Spinal cord (tissue), 10 donors: ENCODE data around the gene PRAMEF12. TPM values are rescaled to one million over a fixed set of nuclear protein-coding genes. Genes with fewer than 3 reads are reported as not detected.

Source experiments
- DNase-seq, 6 donors: peaks; one replicate each; pipeline versions ENCODE4 v3.0.0 to v3.0.0-alpha.2; 2013 to 2015; ENCODE audit warnings: low spot score in 6 of 6, low read depth in 4 of 6
- H3K27ac ChIP-seq: one replicate; pipeline ENCODE4 v1.5.1; 2013; ENCODE audit warnings: low read depth, low read length, control low read depth
- H3K27me3 ChIP-seq: one replicate; pipeline ENCODE4 v1.6.1; 2013; ENCODE audit warnings: low read length; ENCODE audit not compliant: control insufficient read depth, insufficient read depth
- H3K36me3 ChIP-seq: one replicate; pipeline ENCODE4 v1.6.1; 2013; ENCODE audit warnings: low read length; ENCODE audit not compliant: control insufficient read depth, insufficient read depth
- H3K4me1 ChIP-seq: one replicate; pipeline ENCODE4 v1.6.1; 2013; ENCODE audit warnings: low read length; ENCODE audit not compliant: control insufficient read depth, insufficient read depth
- H3K4me3 ChIP-seq: one replicate; pipeline ENCODE4 v1.5.1; 2013; ENCODE audit warnings: low read depth, low read length, control low read depth
- H3K9me3 ChIP-seq: one replicate; pipeline ENCODE4 v1.6.1; 2013; ENCODE audit warnings: low read length; ENCODE audit not compliant: control insufficient read depth, insufficient read depth
- WGBS: methylation state at CpG from one replicate; pipeline ENCODE4 v1.1.5; 2013; ENCODE audit warnings: missing lambda C conversion rate; ENCODE audit not compliant: insufficient coverage; 5-methylcytosine and 5-hydroxymethylcytosine counted together
- polyA plus RNA-seq, 2 donors: library from polyadenylated mRNA; unstranded; fragments of 120-200 nt; gene quantifications; one replicate each; pipeline ENCODE4 v1.2.1, GENCODE V29; 2013; ENCODE audit not compliant: insufficient read length in 2 of 2
- total RNA-seq, 2 donors: library from RNA; depleted of rRNA in 1 of 2; stranded (reverse); fragments of 120-200 nt in 1 of 2; fragments of >200 nt in 1 of 2; gene quantifications; one replicate each; pipeline versions ENCODE4 v1.2.3 to v1.2.4, GENCODE V29; 2013 to 2014
- donor health status: healthy.

PRAMEF12 gene
- total and polyA plus RNA-seq, 4 donors: 0.14 to 0.15 TPM; not detected in 2

DNA sequence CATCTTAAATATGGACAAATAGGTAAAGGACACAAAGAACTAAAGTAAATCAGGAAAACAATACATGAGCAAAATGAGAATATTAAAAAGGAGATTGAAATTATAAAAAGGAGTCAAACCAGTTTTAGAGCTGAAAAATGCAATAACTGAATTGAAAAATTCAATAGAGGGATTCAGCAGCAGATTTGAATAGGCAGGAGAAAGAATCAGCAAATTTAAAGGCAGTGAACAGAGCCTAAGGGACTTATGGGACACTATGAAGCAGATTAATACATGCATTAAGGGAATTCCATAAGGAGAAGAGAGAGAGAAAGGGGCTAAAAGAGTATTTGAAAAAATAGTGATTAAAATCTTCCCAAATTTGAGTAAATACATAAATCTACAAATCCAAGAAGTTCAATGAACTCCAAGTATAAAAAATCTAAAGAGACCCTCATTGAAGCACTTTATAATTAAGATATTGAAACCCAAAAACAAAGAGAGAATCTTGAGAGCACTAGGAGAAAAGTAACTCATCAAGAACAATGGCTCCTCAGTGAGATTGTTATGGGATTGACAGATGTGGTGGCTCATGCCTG lies 24.7 kb upstream of the PRAMEF12 start:
- no peak overlapping the region for H3K27ac ChIP-seq
- peaks cover 5% of the 10 kb centered on the region for H3K9me3 ChIP-seq
- no peaks in the 10 kb centered on the region for H3K36me3 ChIP-seq
- H3K27me3 ChIP-seq: no peaks in the 10 kb centered on the region
- DNase-seq: no peak
- no peaks in the 10 kb centered on the region for H3K4me1 ChIP-seq
- no peak overlapping the region for H3K4me3 ChIP-seq

DNA sequence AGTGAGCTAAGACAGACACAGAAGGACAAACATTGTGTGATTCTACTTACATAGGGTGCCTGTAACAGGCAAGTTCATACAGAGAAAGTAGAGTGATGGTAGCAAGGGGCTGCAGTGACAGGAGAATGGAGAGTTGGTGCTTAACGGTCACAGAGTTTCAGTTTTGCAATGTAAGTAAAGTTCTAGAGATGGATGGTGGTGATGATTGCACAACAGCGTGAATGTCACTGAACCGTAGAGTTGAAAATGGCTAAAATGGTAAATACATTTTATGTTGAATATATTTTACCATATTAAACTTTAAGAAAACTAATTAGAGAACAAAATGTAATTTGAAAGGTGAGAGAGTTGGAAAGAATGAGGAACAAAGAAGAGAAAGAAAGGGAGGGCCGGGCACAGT lies 18.8 kb upstream of the PRAMEF12 start:
- peaks cover 2% of the 10 kb centered on the region for H3K9me3 ChIP-seq
- 100% methylated on average over 1 of the region's 4 CpGs for WGBS
- no peak overlapping the region for H3K4me3 ChIP-seq

DNA sequence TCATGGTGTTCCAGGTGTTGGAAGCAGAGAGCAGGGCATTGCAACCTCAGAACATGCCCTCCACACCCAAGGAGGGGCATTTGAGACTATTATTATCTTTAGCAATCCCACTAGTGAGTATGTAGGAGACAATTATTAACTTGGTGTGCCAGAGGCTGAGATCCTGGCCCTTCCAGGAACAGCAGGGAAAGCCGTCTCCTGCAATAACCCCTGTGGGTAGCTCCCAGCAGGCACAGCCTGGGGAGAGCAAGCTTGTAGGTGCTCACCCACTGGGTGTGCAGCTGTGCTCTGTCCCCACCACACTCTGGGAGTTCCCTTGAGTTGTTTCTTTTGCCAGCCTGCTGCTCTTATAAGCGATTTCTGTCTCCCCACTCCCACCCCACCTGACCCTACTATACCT lies 17.3 kb upstream of the PRAMEF12 start:
- DNase-seq: no peak
- Histone ChIP-seq H3K36me3 (peaks cover 4% of the 10 kb centered on the region), H3K27ac (no peak overlapping the region), H3K9me3 (no peaks in the 10 kb centered on the region), H3K4me3 (no peak overlapping the region), H3K4me1 (peaks cover 21% of the 10 kb centered on the region), H3K27me3 (no peaks in the 10 kb centered on the region)
- 75% methylated on average over 1 of the region's 2 CpGs for WGBS

More for the DNA sequence above, 18.8 kb upstream of the PRAMEF12 start:
- H3K36me3 ChIP-seq: no peaks in the 10 kb centered on the region
- no peaks in the 10 kb centered on the region for H3K27me3 ChIP-seq
- no peak for DNase-seq
- peaks cover 16% of the 10 kb centered on the region for H3K4me1 ChIP-seq
- H3K27ac ChIP-seq: no peak overlapping the region

DNA sequence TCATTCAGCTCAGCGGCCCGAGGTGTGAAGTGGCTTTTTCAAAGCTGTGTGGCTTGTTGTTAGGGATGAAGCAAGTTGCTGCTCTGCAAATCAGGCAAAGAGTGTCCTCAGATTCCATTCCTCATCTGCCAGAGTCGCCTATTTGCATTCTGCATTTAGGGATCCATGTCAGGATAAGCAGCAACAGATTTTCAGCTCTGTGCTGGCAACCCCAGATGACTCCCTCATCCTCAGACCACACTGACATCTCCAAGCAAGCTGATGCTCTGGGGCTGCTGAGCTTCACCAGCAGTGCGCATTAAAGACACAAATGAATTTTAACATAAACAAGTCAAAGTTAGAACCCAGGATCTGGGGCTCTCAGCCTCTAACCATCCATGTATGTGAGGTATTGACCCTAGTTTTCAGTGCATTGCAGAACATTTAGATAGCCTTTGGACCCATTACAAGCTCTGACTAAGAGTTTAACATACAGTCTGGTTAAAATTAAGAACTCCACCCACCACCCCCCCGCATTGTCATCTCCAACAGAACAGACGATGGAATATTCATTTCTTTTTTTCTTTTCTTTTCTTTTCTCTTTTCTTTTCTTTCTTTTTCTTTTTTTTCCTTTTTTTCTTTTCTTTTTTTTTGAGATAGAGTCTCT lies 16.6 kb upstream of the PRAMEF12 start:
- no peaks in the 10 kb centered on the region for H3K27me3 ChIP-seq
- H3K36me3 ChIP-seq: peaks cover 4% of the 10 kb centered on the region
- WGBS: 83% methylated on average over 1 of the region's 6 CpGs
- DNase-seq: no peak
- no peak overlapping the region for H3K4me3 ChIP-seq
- no peaks in the 10 kb centered on the region for H3K9me3 ChIP-seq
- no peak overlapping the region for H3K27ac ChIP-seq
- peaks cover 21% of the 10 kb centered on the region for H3K4me1 ChIP-seq

DNA sequence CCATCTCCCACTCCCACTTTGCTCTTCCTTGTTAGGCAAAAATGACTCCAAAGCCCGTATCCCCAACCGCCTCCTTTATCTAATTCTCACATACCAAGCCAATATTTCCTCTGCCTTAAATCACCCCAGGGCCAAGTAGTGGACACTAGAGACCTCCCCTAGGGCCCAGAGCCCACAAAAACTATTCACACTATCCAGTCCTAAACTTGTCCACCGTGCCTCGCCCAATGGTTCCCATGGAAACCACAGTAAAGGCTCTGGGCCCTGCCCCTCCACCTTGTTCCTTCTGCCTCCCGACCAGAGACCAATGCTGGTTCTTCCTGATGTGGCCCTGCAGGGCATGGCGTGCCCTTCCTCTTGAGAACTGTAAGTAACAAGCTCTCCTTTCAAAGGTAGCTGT lies 15.7 kb upstream of the PRAMEF12 start:
- 56% methylated on average over 6 of the region's 6 CpGs for WGBS
- Histone ChIP-seq H3K4me1 (peaks cover 21% of the 10 kb centered on the region), H3K36me3 (peaks cover 4% of the 10 kb centered on the region), H3K27ac (no peak overlapping the region), H3K9me3 (no peaks in the 10 kb centered on the region), H3K4me3 (no peak overlapping the region), H3K27me3 (no peaks in the 10 kb centered on the region)
- DNase-seq: peak in 2 of 6 donors; percentile 16 to 21

DNA sequence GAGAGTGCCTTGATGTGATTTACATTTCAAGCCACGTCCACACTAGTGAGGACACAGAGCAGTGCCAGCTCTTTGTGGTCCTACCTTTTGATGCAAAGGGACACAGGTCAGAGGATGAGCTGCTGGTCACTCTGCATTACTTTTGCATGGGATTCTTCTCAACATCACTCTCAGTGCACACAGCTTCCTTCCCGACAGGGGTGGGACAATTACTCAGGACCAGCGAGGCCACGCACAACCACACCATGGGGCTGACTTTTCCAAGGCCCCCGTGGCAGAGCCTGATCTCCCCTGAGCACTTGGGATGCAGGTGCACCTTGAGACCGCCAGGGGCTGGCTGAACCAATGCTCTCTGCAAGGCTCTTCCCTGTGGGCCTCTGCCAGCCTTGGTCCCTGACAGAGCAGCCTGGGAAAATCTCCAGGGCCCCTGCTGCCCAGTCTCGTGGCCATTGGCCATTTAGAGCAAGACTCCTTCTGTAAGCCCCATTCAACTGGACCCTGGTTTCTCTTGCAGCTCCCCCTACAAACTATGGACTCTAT lies 13.2 kb upstream of the PRAMEF12 start:
- no peak for DNase-seq
- WGBS: 79% methylated on average over 7 of the region's 7 CpGs
- Histone ChIP-seq H3K27ac (no peak overlapping the region), H3K27me3 (no peaks in the 10 kb centered on the region), H3K4me3 (no peak overlapping the region), H3K9me3 (no peaks in the 10 kb centered on the region), H3K36me3 (peaks cover 4% of the 10 kb centered on the region), H3K4me1 (peaks cover 21% of the 10 kb centered on the region)

DNA sequence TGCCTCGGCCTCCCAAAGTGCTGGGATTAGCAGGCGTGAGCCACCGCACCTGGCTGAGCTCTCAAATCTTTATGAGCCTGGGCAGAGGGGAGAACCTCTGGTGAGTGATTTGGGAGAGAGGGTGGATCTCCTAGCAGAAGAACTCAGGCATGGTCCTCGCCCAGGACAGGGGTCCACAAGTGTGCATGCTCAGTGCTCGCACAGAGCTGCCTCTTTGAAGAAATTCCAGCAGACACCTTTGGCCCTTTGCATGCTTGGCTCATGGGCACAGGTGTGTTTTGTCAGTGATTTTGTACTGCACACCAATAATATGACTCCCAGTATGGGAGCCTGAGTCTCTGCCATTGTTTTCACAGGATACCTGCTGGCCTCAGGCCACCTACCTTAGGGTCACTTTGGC lies 11.8 kb upstream of the PRAMEF12 start:
- Histone ChIP-seq H3K36me3 (peaks cover 4% of the 10 kb centered on the region), H3K9me3 (no peaks in the 10 kb centered on the region), H3K27me3 (no peaks in the 10 kb centered on the region), H3K27ac (no peak overlapping the region), H3K4me3 (no peak overlapping the region), H3K4me1 (peaks cover 21% of the 10 kb centered on the region)
- 93% methylated on average over 5 of the region's 5 CpGs for whole genome bisulfite sequencing
- no peak for DNase-seq

DNA sequence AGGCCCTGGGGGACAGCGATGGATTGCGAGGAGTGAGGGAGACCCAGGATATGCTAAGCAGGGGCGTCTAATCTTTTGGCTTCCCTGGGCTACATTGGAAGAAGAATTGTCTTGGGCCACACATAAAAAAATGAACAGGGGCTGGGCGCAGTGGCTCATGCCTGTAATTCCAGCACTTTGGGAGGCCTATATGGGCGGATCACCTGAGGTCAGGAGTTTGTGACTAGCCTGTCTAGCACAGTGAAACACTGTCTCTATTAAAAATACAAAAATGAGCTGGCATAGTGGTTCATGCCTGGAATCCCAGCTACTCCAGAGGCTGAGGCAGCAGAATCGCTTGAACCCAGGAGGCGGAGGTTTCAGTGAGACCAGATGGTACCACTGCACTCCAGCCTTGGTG lies 10.8 kb upstream of the PRAMEF12 start:
- 93% methylated on average over 6 of the region's 7 CpGs for WGBS
- Histone ChIP-seq H3K27me3 (no peaks in the 10 kb centered on the region), H3K4me3 (no peak overlapping the region), H3K4me1 (peaks cover 19% of the 10 kb centered on the region), H3K36me3 (peaks cover 4% of the 10 kb centered on the region), H3K27ac (no peak overlapping the region), H3K9me3 (no peaks in the 10 kb centered on the region)
- no peak for DNase-seq

DNA sequence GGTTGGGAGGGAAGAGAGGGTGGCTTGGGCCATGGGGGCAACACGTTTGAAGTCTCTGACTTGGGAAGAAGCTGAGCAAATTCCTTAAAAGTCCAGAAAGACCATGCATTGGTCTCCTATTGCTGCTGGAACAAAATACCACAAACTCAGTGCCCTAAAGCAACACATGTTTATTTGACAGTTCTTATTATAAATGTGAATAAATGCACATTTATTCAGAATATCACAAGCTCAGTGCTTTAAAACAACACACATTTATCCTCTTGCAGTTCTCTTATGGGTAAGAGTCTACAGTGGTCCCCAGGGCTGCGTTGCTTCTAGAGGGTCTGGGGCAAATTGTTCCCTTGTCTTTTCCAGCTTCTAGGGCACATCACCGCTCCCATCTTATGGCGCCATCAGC lies 10.1 kb upstream of the PRAMEF12 start:
- no peak overlapping the region for H3K4me3 ChIP-seq
- H3K36me3 ChIP-seq: peaks cover 4% of the 10 kb centered on the region
- DNase-seq: no peak
- H3K27ac ChIP-seq: no peak overlapping the region
- no peaks in the 10 kb centered on the region for H3K27me3 ChIP-seq
- H3K4me1 ChIP-seq: peaks cover 12% of the 10 kb centered on the region
- WGBS: 100% methylated on average over 3 of the region's 4 CpGs
- no peaks in the 10 kb centered on the region for H3K9me3 ChIP-seq

DNA sequence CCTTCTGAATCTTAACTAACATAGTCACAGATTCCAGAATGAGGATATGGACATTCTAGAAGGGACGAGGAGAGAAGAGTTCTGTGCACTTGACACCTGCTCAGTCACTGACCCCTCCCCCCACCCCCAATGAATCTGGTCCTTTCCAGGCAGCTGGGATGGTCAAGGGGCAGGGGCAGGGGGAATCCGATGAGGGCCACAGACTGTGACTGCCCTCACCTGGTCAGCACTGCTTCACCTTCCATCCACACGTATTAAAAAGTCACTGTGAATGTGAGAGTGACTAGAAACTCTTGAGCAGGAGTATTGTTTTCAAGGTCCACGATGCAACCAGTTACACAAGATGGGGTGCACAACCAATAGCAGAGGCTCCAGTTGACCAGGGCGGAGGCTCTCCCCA lies 9.5 kb upstream of the PRAMEF12 start:
- peaks cover 11% of the 10 kb centered on the region for H3K4me1 ChIP-seq
- no peaks in the 10 kb centered on the region for H3K27me3 ChIP-seq
- no peak overlapping the region for H3K27ac ChIP-seq
- WGBS: 88% methylated on average over 2 of the region's 5 CpGs
- peaks cover 4% of the 10 kb centered on the region for H3K36me3 ChIP-seq
- H3K9me3 ChIP-seq: no peaks in the 10 kb centered on the region
- DNase-seq: no peak
- H3K4me3 ChIP-seq: no peak overlapping the region
